ENCODE measurements around the gene PRM2. TPM values are rescaled to one million over a fixed set of nuclear protein-coding genes. Genes with fewer than 3 reads are reported as not detected.
"Not testable (repeated sequence)": the region's sequence is repeated elsewhere in the genome, so short reads cannot be mapped to it uniquely, and the experiment has no call there.

The PRM2 gene
- total and polyA plus RNA-seq, 2 of the 8 experiments (the other 6 are each of a cell fraction or from before 2014, with no cell fraction given) = not detected

DNA sequence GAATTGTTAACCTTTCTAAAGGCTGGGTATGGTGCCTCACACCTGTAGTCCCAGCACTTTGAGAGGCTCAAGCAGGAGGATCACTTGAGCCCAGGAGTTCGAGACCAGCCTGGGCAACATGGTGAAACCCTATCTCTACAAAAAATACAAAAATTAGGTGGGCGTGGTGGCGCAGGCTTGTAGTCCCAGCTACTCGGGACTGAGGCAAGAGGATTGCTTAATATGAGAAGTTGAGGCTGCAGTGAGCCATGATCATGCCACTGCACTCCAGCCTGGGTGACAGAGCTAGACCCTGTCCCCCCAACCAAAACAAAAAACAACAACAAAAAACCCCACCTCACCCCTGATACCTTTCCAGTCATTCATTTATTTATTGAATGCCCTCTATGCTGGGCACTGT lies 13.4 kb upstream of the PRM2 start:
- FAIRE-seq; H3K79me1 ChIP-seq (ENCODE audit: low read depth, low read length); H3K4me1 ChIP-seq (replicated peaks in 1 of 4; ENCODE audit: control insufficient read depth in 3 of 4, insufficient read depth in 4 of 4, low read length in 3 of 4); H2AK5ac ChIP-seq (ENCODE audit: low read depth, low read length); H3K23ac ChIP-seq (ENCODE audit: insufficient read length); H3K27me3 ChIP-seq (replicated peaks in 1 of 4; ENCODE audit: control insufficient read depth in 3 of 4, extremely low read depth in 1 of 4, insufficient read depth in 3 of 4, low read length in 3 of 4); H3K23me2 ChIP-seq (ENCODE audit: low read depth, low read length); H3K4me3 ChIP-seq (ENCODE audit: extremely low read depth in 1 of 4, insufficient read depth in 2 of 4, low read depth in 3 of 4, low read length in 4 of 4); H3K27ac ChIP-seq (ENCODE audit: low read depth, low read length); H3K79me2 ChIP-seq (ENCODE audit: control insufficient read depth in 1 of 2, insufficient read depth in 2 of 2, low read length in 2 of 2); H2BK15ac ChIP-seq (ENCODE audit: low read length); H4K20me1 ChIP-seq (replicated peaks in 1 of 2; ENCODE audit: control insufficient read depth in 1 of 2, insufficient read depth in 2 of 2, low read length in 2 of 2); DNase-seq (ENCODE audit: low read depth in 1 of 2, low spot score in 2 of 2); H2AFZ ChIP-seq (ENCODE audit: low read length); H4K91ac ChIP-seq (replicated peaks; ENCODE audit: insufficient read length, low read length); H3K4me2 ChIP-seq (ENCODE audit: insufficient read depth in 1 of 2, low read depth in 2 of 2, low read length in 2 of 2); H4K8ac ChIP-seq (ENCODE audit: extremely low read depth, insufficient read depth, low read length); H4K5ac ChIP-seq (ENCODE audit: insufficient read length, low read depth, low read length); H2BK12ac ChIP-seq (ENCODE audit: low read depth, low read length); H3K9ac ChIP-seq (replicated peaks in 1 of 4; ENCODE audit: extremely low read depth in 1 of 4, low read depth in 3 of 4, low read length in 3 of 4); H3K4ac ChIP-seq (replicated peaks; ENCODE audit: insufficient read length, low read depth, low read length); H3K14ac ChIP-seq (ENCODE audit: insufficient read length); H2BK120ac ChIP-seq (replicated peaks; ENCODE audit: low read depth, low read length); H3K18ac ChIP-seq (ENCODE audit: extremely low read depth, low read length); H2BK5ac ChIP-seq (ENCODE audit: low read depth, low read length); H3K56ac ChIP-seq (replicated peaks; ENCODE audit: insufficient read length, low read depth, low read length); H2BK20ac ChIP-seq (ENCODE audit: low read length); H3K9me3 ChIP-seq (ENCODE audit: insufficient read depth in 2 of 2, low read depth in 1 of 2, low read length in 1 of 2); H3K36me3 ChIP-seq (ENCODE audit: control insufficient read depth in 2 of 4, insufficient read depth in 4 of 4, low read length in 3 of 4): not testable (repeated sequence)
- POLR2A ChIA-PET (ENCODE audit: partially characterized antibody) = interaction anchor here (1.2 to 1.5 kb wide), 2 partner anchors 16 to 33 kb away, joined by 3 to 4 read pairs; partner anchors contain the start of gene PRM3
- 90% methylated on average over 4 of the region's 4 CpGs; no CpG with 5 or more reads in 1 of the 2 experiments for WGBS, 2 experiments (ENCODE audit: extremely low coverage in 1 of 2, insufficient coverage in 1 of 2, insufficient read length in 1 of 2, insufficient replicate concordance in 2 of 2, low coverage in 1 of 2, low lambda C conversion rate in 2 of 2, missing lambda C conversion rate in 1 of 2)
- CTCF ChIA-PET (ENCODE audit: partially characterized antibody) = interaction anchor here (1.1 kb wide), 1 partner anchor 34 kb away, joined by 3 read pairs; the partner anchor contains the start of gene SOCS1

All from H1 (cell line).